ENCODE data around the gene RINT1. TPM values are rescaled to one million over a fixed set of nuclear protein-coding genes. Genes with fewer than 3 reads are reported as not detected.

The RINT1 gene
- polyA plus RNA-seq, 1 of the 3 experiments (the other 2 are of a cell fraction) = 13.1 TPM

- Histone ChIP-seq H2AFZ (ENCODE audit: low read depth) (no peak overlapping the region), H3F3A (replicated peaks; ENCODE audit: insufficient read depth) (no peaks in the 10 kb centered on the region), H3K36me3 (replicated peaks in 1 of 2; ENCODE audit: control insufficient read depth in 1 of 2, insufficient read depth in 2 of 2, low read length in 1 of 2) (peaks cover 3 to 11% of the 10 kb centered on the region in 2 experiments), H3K9me3 (no peaks in the 10 kb centered on the region), H3K79me2 (ENCODE audit: insufficient read depth) (no peaks in the 10 kb centered on the region), H3K4me3 (ENCODE audit: low read depth in 2 of 2, low read length in 1 of 2) (no peak overlapping the region), H4K20me1 (ENCODE audit: insufficient read depth) (no peaks in the 10 kb centered on the region), H3K4me1 (ENCODE audit: control insufficient read depth in 1 of 2, insufficient read depth in 2 of 2, low read depth in 1 of 2, low read length in 1 of 2) (peaks cover 0 to 5% of the 10 kb centered on the region in 2 experiments; a peak in 1 of 4 replicates), H3K27ac (ENCODE audit: low read depth in 2 of 2, low read length in 1 of 2) (no peak overlapping the region), H3K9me2 (no peaks in the 10 kb centered on the region), H3K27me3 (ENCODE audit: insufficient read depth) (no peaks in the 10 kb centered on the region), H3K9ac (no peak overlapping the region), H3K4me2 (no peak overlapping the region)
- no peak for TF ChIP-seq RFX5 (IDR thresholded peaks at IDR 0.05; ENCODE audit: low read length)
- no peak for TF ChIP-seq GABPA (IDR thresholded peaks at IDR 0.05; ENCODE audit: low read depth)
- no peak for DNase-seq
- 92% methylated on average over 9 of the region's 9 CpGs for WGBS (ENCODE audit: low lambda C conversion rate)
- POLR2A ChIA-PET = no interaction called here
- CTCF ChIA-PET = interaction anchor here (1.3 to 1.9 kb wide), 2 partner anchors 15 to 23 kb away, joined by 3 to 8 read pairs; no protein-coding TSS in a partner anchor
Observed at GRCh38 chr7:105612806-105613205, 80.8 kb downstream of the RINT1 start.

- H2AFZ ChIP-seq (ENCODE audit: low read depth) = no peak overlapping the region
- no peaks in the 10 kb centered on the region for H3K27me3 ChIP-seq (ENCODE audit: insufficient read depth)
- no peak overlapping the region for H3K9ac ChIP-seq
- H3K79me2 ChIP-seq (ENCODE audit: insufficient read depth) = no peaks in the 10 kb centered on the region
- H3K4me2 ChIP-seq = no peak overlapping the region
- no peaks in the 10 kb centered on the region for H4K20me1 ChIP-seq (ENCODE audit: insufficient read depth)
- H3K4me3 ChIP-seq (ENCODE audit: low read depth in 2 of 2, low read length in 1 of 2) = no peak overlapping the region
- H3K4me1 ChIP-seq (ENCODE audit: control insufficient read depth in 1 of 2, insufficient read depth in 2 of 2, low read depth in 1 of 2, low read length in 1 of 2) = peaks cover 0 to 5% of the 10 kb centered on the region in 2 experiments; a peak in 1 of 4 replicates
- no peak for DNase-seq
- POLR2A ChIA-PET = no interaction called here
- no peaks in the 10 kb centered on the region for H3F3A ChIP-seq (replicated peaks; ENCODE audit: insufficient read depth)
- WGBS (ENCODE audit: low lambda C conversion rate) = 93% methylated on average over 32 of the region's 32 CpGs
- no peaks in the 10 kb centered on the region for H3K9me3 ChIP-seq
- H3K9me2 ChIP-seq = no peaks in the 10 kb centered on the region
- no peak overlapping the region for H3K27ac ChIP-seq (ENCODE audit: low read depth in 2 of 2, low read length in 1 of 2)
- peaks cover 3 to 11% of the 10 kb centered on the region in 2 experiments for H3K36me3 ChIP-seq (replicated peaks in 1 of 2; ENCODE audit: control insufficient read depth in 1 of 2, insufficient read depth in 2 of 2, low read length in 1 of 2)
- CTCF ChIA-PET = interaction anchor here (0.7 to 2.0 kb wide), 4 partner anchors 14 to 1382 kb away, joined by 3 to 8 read pairs (median 4); no protein-coding TSS in a partner anchor
- no peak for TF ChIP-seq MXI1 (IDR thresholded peaks at IDR 0.05; ENCODE audit: low read depth, low read length)
- TF ChIP-seq CHD2 (IDR thresholded peaks at IDR 0.05; ENCODE audit: low read length, partially characterized antibody) = no peak
- TF ChIP-seq USF1 (IDR thresholded peaks at IDR 0.05; ENCODE audit: borderline replicate concordance, low read depth) = no peak
- no peak for TF ChIP-seq IRF3 (IDR thresholded peaks at IDR 0.05; ENCODE audit: low read depth, low read length)
- no peak for TF ChIP-seq NRF1 (IDR thresholded peaks at IDR 0.05; ENCODE audit: low read depth, low read length)
- TF ChIP-seq FOSL2 (IDR thresholded peaks at IDR 0.05; ENCODE audit: borderline replicate concordance, low read depth) = no peak
- TF ChIP-seq FOXM1 (IDR thresholded peaks at IDR 0.05; ENCODE audit: low read depth) = no peak
- no peak for TF ChIP-seq TEAD4 (IDR thresholded peaks at IDR 0.05; ENCODE audit: borderline replicate concordance, insufficient read depth)
- TF ChIP-seq PBX3 (IDR thresholded peaks at IDR 0.05) = no peak
- no peak for TF ChIP-seq EZH2phosphoT487 (IDR thresholded peaks at IDR 0.05; ENCODE audit: borderline replicate concordance, low read depth)
- no peak for TF ChIP-seq GATA2 (CRISPR knock-in tag; IDR thresholded peaks at IDR 0.05)
- no peak for TF ChIP-seq REST (IDR thresholded peaks at IDR 0.05; ENCODE audit: low read depth, low read length)
- no peak for TF ChIP-seq ZBTB33 (IDR thresholded peaks at IDR 0.05; ENCODE audit: borderline replicate concordance, low read depth)
- TF ChIP-seq TAF1 (IDR thresholded peaks at IDR 0.05; ENCODE audit: borderline replicate concordance, low read depth, low read length) = no peak
- no peak for TF ChIP-seq JUND (IDR thresholded peaks at IDR 0.05)
- TF ChIP-seq RAD21 (IDR thresholded peaks at IDR 0.05; ENCODE audit: low read length) = no peak
Observed at GRCh38 chr7:105613611-105614330, 81.8 kb downstream of the RINT1 start.
